Stimulated activated CD8-positive, alpha-beta memory T cell treated with anti-CD3 and anti-CD28 coated beads, Interleukin-15, amount 100 ng/mL, for 48 hours (primary cell): ENCODE measurements around the gene GALNT12.

ENCODE experiments used
- DNase-seq, 2 donors: peaks; one replicate each; pipeline ENCODE4 v3.0.0-alpha.2; 2020; ENCODE audit warnings: low read depth in 2 of 2

Gene GALNT12

GRCh38 chr9:98860871-98861293, 53.4 kb downstream of the GALNT12 start:
- no peak for DNase-seq

- no peak for DNase-seq
These were observed 54.5 kb downstream of the GALNT12 start for GRCh38 chr9:98861781-98862504.

GRCh38 chr9:98862936-98863335, 55.5 kb downstream of the GALNT12 start:
- no peak for DNase-seq

- DNase-seq, result no peak
These were observed 57.1 kb downstream of the GALNT12 start for GRCh38 chr9:98864281-98865174.

GRCh38 chr9:98865284-98865875, 57.9 kb downstream of the GALNT12 start:
- DNase-seq, result no peak

- DNase-seq, result no peak
These were observed 59.1 kb downstream of the GALNT12 start for GRCh38 chr9:98866435-98867102.

GRCh38 chr9:98867103-98867428, 59.6 kb downstream of the GALNT12 start:
- no peak for DNase-seq

- DNase-seq, result no peak
These were observed 60.1 kb downstream of the GALNT12 start for GRCh38 chr9:98867429-98868168.

GRCh38 chr9:98869078-98869745, 61.7 kb downstream of the GALNT12 start:
- no peak for DNase-seq

GRCh38 chr9:98869866-98870265, 62.4 kb downstream of the GALNT12 start:
- no peak for DNase-seq

GRCh38 chr9:98870782-98871557, 63.5 kb downstream of the GALNT12 start:
- no peak for DNase-seq

- DNase-seq, result no peak
These were observed 64.1 kb downstream of the GALNT12 start for GRCh38 chr9:98871558-98872065.

GRCh38 chr9:98873526-98873925, 66.1 kb downstream of the GALNT12 start:
- DNase-seq, result no peak

GRCh38 chr9:98873951-98874371, 66.5 kb downstream of the GALNT12 start:
- DNase-seq, result no peak

- no peak for DNase-seq
These were observed 67.3 kb downstream of the GALNT12 start for GRCh38 chr9:98874721-98875255.

- no peak for DNase-seq
These were observed 68.1 kb downstream of the GALNT12 start for GRCh38 chr9:98875536-98875935.

- no peak for DNase-seq
These were observed 69.8 kb downstream of the GALNT12 start for GRCh38 chr9:98877311-98877710.

- DNase-seq, result no peak
These were observed 71.9 kb downstream of the GALNT12 start for GRCh38 chr9:98879094-98879962.

GRCh38 chr9:98879963-98880310, 72.5 kb downstream of the GALNT12 start:
- DNase-seq, result no peak
